ENCODE data around the gene IRF1. TPM values are rescaled to one million over a fixed set of nuclear protein-coding genes. Genes with fewer than 3 reads are reported as not detected.

The IRF1 gene
- total and polyA plus RNA-seq, 2 donors = 34.7 to 47.7 TPM

DNA sequence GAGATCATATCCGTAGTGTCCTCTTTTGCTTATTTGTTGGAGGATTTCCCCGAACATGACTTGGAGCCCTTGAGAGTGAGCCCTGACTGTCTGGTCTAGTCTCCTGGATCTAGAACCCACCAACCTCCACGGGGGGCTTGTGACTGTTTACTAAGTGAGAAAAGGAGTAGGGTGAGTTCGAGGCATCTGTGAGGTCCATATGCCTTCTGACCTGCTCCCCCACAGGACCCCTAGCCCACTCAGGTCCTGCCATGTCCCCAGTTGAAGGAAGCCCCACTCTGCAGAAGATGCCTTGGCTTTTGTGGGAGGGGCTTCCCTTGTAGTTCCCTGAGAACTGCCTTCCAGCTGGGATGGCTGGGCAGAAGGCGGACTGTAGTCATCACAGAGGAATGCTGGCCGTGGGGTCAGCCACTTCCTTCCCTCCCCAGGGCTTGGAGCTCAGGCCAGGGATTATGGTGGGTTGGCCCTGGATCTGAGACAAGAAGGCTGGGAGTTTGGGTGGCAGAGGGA is 7.0 kb upstream of the IRF1 start:
- H3K27me3 ChIP-seq (ENCODE audit: control insufficient read depth in 2 of 2, insufficient read depth in 1 of 2, low read length in 1 of 2) = no peaks in the 10 kb centered on the region
- peaks cover 0 to 2% of the 10 kb centered on the region in 2 donors for H3K9me3 ChIP-seq (ENCODE audit: control insufficient read depth in 2 of 2, insufficient read depth in 1 of 2, low read length in 1 of 2)
- no peaks in the 10 kb centered on the region for H3K36me3 ChIP-seq (ENCODE audit: control insufficient read depth in 2 of 2, insufficient read depth in 2 of 2, low read length in 1 of 2)
- 90% methylated on average over 6 of the region's 6 CpGs for WGBS
- peak in 1 of 9 donors; percentile 32 for DNase-seq (ENCODE audit: low read depth in 6 of 9, low spot score in 9 of 9)
- H3K4me3 ChIP-seq (ENCODE audit: low read length in 2 of 2) = peak overlapping the region in 1 of 2 donors; percentile 93
- H3K4me1 ChIP-seq (ENCODE audit: control insufficient read depth in 2 of 2, insufficient read depth in 2 of 2, low read length in 2 of 2) = peaks cover 6 to 79% of the 10 kb centered on the region in 2 donors
- H3K27ac ChIP-seq (ENCODE audit: low read depth in 1 of 2, low read length in 1 of 2) = peak overlapping the region; percentile 33 to 91

DNA sequence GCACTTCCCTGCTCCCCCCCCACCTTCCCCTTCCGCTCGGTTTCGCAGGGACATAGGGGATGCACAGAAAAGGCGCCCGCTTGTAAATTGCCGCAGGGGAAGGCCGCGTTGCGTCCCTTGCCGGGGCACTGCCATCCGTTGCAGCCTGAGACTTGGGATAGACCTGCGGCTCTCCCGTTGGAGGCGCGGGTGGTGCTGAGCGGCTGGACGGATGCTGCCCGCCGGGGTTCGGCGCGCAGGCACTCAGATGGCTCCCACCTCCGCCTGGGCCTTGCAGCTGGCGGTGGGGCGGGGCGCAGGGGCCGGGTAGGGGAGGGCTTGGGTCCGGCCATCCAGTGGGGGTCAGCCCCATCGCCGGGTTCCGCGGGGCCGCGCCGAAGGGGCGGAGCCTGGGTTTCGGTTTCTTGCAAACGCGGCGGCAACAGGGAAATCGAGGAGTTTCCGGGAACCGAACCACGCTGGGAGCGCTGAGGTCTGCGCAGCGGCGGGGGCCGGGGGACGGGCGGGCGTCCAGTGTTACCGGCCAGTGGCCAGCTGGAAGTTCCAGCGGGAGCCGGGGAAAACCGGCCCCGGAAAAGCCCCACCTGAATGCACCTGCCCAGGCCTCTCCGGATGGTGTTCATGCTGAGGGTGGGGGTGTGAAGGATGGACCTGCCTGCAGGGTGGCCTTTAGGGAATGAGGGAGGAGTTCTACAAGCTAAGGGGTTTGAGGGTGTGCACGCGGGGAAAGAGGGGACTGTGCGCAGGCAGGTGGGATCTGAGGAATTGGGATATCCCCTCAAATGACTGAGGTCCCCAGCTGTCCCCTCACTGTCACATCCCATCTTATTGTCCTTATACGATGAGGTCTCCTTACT is 6.3 kb upstream of the IRF1 start:
- H3K9me3 ChIP-seq (ENCODE audit: control insufficient read depth in 2 of 2, insufficient read depth in 1 of 2, low read length in 1 of 2) = peaks cover 0 to 2% of the 10 kb centered on the region in 2 donors
- no peaks in the 10 kb centered on the region for H3K27me3 ChIP-seq (ENCODE audit: control insufficient read depth in 2 of 2, insufficient read depth in 1 of 2, low read length in 1 of 2)
- H3K36me3 ChIP-seq (ENCODE audit: control insufficient read depth in 2 of 2, insufficient read depth in 2 of 2, low read length in 1 of 2) = no peaks in the 10 kb centered on the region
- peak overlapping the region; percentile 78 to 93 for H3K4me3 ChIP-seq (ENCODE audit: low read length in 2 of 2)
- peaks cover 6 to 85% of the 10 kb centered on the region in 2 donors for H3K4me1 ChIP-seq (ENCODE audit: control insufficient read depth in 2 of 2, insufficient read depth in 2 of 2, low read length in 2 of 2)
- 6% methylated on average over 62 of the region's 62 CpGs for WGBS
- H3K27ac ChIP-seq (ENCODE audit: low read depth in 1 of 2, low read length in 1 of 2) = peak overlapping the region; percentile 87 to 91
- DNase-seq (ENCODE audit: low read depth in 6 of 9, low spot score in 9 of 9) = peak in 2 of 9 donors; percentile 57 to 66

DNA sequence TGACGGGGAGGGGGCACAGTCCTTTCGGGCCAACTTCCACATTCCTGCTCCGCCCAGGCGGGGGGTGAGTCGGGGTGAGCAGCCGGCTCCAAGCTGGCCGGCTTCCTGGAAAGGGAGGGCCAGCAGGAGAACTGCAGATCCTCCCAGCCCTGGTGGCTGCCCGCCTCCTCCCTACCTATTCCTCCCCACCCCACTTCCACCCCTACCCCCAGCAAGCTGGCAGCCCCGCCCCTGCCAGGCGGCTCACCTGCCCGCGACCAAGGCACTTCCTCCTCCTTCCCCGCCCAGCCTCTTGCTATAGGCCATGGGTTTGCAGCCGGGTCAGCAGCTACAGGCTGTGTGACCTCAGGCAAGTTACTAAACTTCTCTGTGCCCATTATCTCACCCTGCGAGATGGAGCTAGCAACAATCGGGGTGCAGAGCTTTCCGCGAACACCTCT is 5.6 kb upstream of the IRF1 start:
- Histone ChIP-seq H3K27ac (ENCODE audit: low read depth in 1 of 2, low read length in 1 of 2) (peak overlapping the region; percentile 87 to 91), H3K4me1 (ENCODE audit: control insufficient read depth in 2 of 2, insufficient read depth in 2 of 2, low read length in 2 of 2) (peaks cover 10 to 87% of the 10 kb centered on the region in 2 donors), H3K4me3 (ENCODE audit: low read length in 2 of 2) (peak overlapping the region; percentile 78 to 93), H3K36me3 (ENCODE audit: control insufficient read depth in 2 of 2, insufficient read depth in 2 of 2, low read length in 1 of 2) (no peaks in the 10 kb centered on the region), H3K9me3 (ENCODE audit: control insufficient read depth in 2 of 2, insufficient read depth in 1 of 2, low read length in 1 of 2) (peaks cover 0 to 2% of the 10 kb centered on the region in 2 donors), H3K27me3 (ENCODE audit: control insufficient read depth in 2 of 2, insufficient read depth in 1 of 2, low read length in 1 of 2) (no peaks in the 10 kb centered on the region)
- peak in 6 of 9 donors; percentile 69 to 91 (median 78) for DNase-seq (ENCODE audit: low read depth in 6 of 9, low spot score in 9 of 9)
- under 1% methylated on average over 18 of the region's 18 CpGs for WGBS

DNA sequence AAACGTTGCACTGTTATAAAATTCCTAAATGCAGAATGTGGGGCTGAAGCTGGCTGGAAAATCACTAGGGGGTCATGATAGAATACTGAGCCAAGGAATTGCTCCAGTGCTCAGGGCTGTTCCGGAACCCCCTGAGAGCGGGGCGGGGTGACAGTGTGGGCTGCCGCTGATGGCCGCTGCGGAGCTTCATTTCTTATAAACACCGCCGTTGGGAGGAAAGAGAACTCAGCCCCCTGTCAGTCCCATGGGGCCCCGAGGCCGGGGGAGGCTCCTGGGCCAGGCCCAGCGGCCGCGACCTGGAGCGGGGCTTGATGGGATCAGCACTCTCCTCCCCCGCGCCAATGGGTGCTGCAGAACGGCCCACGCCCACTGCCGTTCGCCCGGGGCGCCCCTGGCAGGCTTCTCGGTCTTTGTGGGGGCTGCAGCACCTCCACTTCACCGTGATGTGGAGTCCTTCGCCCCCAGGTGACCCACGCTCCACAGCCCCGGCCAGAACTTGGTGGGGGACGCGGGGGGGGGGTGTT is 5.2 kb upstream of the IRF1 start:
- H3K27ac ChIP-seq (ENCODE audit: low read depth in 1 of 2, low read length in 1 of 2) = peak overlapping the region; percentile 87 to 91
- WGBS = 0% methylated on average over 30 of the region's 30 CpGs
- no peaks in the 10 kb centered on the region for H3K36me3 ChIP-seq (ENCODE audit: control insufficient read depth in 2 of 2, insufficient read depth in 2 of 2, low read length in 1 of 2)
- H3K4me1 ChIP-seq (ENCODE audit: control insufficient read depth in 2 of 2, insufficient read depth in 2 of 2, low read length in 2 of 2) = peaks cover 10 to 85% of the 10 kb centered on the region in 2 donors
- peak in 3 of 9 donors; percentile 57 to 75 (median 57) for DNase-seq (ENCODE audit: low read depth in 6 of 9, low spot score in 9 of 9)
- no peaks in the 10 kb centered on the region for H3K27me3 ChIP-seq (ENCODE audit: control insufficient read depth in 2 of 2, insufficient read depth in 1 of 2, low read length in 1 of 2)
- H3K9me3 ChIP-seq (ENCODE audit: control insufficient read depth in 2 of 2, insufficient read depth in 1 of 2, low read length in 1 of 2) = peaks cover 0 to 2% of the 10 kb centered on the region in 2 donors
- H3K4me3 ChIP-seq (ENCODE audit: low read length in 2 of 2) = peak overlapping the region; percentile 78 to 93

DNA sequence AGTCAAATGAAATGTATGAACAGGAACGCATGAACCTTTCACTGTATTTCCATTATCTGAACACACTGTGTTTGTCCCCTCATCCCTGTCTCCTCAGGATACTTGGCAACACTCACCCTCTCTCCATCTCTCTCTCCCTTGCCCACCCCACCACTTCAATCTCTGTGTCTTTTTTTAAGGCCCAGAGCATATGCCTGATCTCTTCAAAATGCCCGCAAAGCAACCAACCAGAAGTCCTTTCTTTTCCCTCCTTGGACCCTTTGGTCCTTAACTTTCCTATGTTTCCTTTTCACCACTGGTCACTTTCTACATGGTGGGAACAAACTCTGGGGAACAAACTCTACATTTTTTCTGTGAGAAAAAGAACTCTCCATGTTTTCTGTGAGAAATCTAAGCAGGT is 3.2 kb upstream of the IRF1 start:
- H3K4me1 ChIP-seq (ENCODE audit: control insufficient read depth in 2 of 2, insufficient read depth in 2 of 2, low read length in 2 of 2) = peaks cover 11 to 75% of the 10 kb centered on the region in 2 donors
- no peaks in the 10 kb centered on the region for H3K27me3 ChIP-seq (ENCODE audit: control insufficient read depth in 2 of 2, insufficient read depth in 1 of 2, low read length in 1 of 2)
- peaks cover 0 to 6% of the 10 kb centered on the region in 2 donors for H3K36me3 ChIP-seq (ENCODE audit: control insufficient read depth in 2 of 2, insufficient read depth in 2 of 2, low read length in 1 of 2)
- WGBS = 97% methylated on average over 2 of the region's 2 CpGs
- H3K4me3 ChIP-seq (ENCODE audit: low read length in 2 of 2) = no peak overlapping the region
- H3K9me3 ChIP-seq (ENCODE audit: control insufficient read depth in 2 of 2, insufficient read depth in 1 of 2, low read length in 1 of 2) = peaks cover 0 to 2% of the 10 kb centered on the region in 2 donors
- peak overlapping the region in 1 of 2 donors; percentile 91 for H3K27ac ChIP-seq (ENCODE audit: low read depth in 1 of 2, low read length in 1 of 2)
- no peak for DNase-seq (ENCODE audit: low read depth in 6 of 9, low spot score in 9 of 9)

DNA sequence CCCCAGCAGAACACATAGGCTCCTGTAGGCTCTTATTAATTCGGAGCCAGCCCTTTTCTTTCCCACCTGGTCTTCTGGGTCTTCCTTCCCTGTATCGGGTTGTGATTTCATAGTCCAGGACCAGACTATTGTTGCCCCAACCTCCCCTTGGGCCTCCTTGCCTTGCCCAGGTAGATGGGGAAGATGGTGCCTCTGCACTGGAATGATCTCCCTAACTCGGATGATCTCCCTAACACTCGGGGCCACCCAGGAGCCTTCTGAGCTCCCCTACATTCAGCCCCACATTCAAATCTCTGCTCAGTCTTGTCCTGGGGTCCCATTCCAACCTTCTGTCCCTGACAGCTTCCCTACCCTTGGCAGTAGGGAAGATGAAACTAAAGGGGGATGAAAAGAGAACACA is 2.7 kb upstream of the IRF1 start:
- Histone ChIP-seq H3K4me3 (ENCODE audit: low read length in 2 of 2) (no peak overlapping the region), H3K27me3 (ENCODE audit: control insufficient read depth in 2 of 2, insufficient read depth in 1 of 2, low read length in 1 of 2) (no peaks in the 10 kb centered on the region), H3K4me1 (ENCODE audit: control insufficient read depth in 2 of 2, insufficient read depth in 2 of 2, low read length in 2 of 2) (peaks cover 15 to 73% of the 10 kb centered on the region in 2 donors), H3K27ac (ENCODE audit: low read depth in 1 of 2, low read length in 1 of 2) (no peak overlapping the region), H3K9me3 (ENCODE audit: control insufficient read depth in 2 of 2, insufficient read depth in 1 of 2, low read length in 1 of 2) (peaks cover 0 to 2% of the 10 kb centered on the region in 2 donors), H3K36me3 (ENCODE audit: control insufficient read depth in 2 of 2, insufficient read depth in 2 of 2, low read length in 1 of 2) (peaks cover under 1 to 11% of the 10 kb centered on the region in 2 donors)
- no peak for DNase-seq (ENCODE audit: low read depth in 6 of 9, low spot score in 9 of 9)
- 97% methylated on average over 4 of the region's 4 CpGs for WGBS

DNA sequence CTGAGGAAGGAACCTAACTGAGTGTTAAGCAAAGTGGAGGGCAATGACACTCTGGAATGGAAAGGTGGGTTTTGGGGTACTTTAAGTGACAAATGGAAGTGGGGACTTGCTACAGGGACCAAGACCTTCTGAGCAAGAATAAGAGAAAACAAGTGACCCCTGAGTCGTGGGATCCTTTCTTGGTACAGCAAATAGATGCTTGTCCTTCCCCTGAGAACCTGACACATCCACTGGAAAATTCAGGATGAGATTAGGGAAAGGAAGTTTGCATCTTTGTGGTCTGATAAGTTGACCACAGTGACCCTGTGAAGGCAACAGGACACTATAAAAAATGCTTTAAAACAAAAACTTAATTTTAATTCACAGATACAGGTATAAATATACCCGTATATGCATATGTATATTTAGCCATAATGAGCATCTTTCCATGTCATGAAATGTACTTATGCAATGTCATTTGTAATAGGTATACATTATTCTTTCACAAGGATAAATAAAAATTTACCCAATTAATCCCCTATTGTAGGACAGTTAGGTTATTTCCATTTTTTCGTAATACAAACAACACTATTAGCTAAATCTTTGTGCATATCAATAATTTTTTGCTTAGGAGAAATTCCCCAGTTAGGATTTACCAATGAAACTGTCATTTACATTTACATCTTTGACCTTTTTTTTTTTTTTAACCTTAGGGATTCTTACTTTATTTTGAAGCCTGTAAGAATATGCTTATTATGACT is 2.0 kb upstream of the IRF1 start:
- Histone ChIP-seq H3K4me3 (ENCODE audit: low read length in 2 of 2) (no peak overlapping the region), H3K36me3 (ENCODE audit: control insufficient read depth in 2 of 2, insufficient read depth in 2 of 2, low read length in 1 of 2) (peaks cover 7 to 18% of the 10 kb centered on the region in 2 donors), H3K27ac (ENCODE audit: low read depth in 1 of 2, low read length in 1 of 2) (no peak overlapping the region), H3K4me1 (ENCODE audit: control insufficient read depth in 2 of 2, insufficient read depth in 2 of 2, low read length in 2 of 2) (peaks cover 22 to 73% of the 10 kb centered on the region in 2 donors), H3K27me3 (ENCODE audit: control insufficient read depth in 2 of 2, insufficient read depth in 1 of 2, low read length in 1 of 2) (no peaks in the 10 kb centered on the region), H3K9me3 (ENCODE audit: control insufficient read depth in 2 of 2, insufficient read depth in 1 of 2, low read length in 1 of 2) (peaks cover 0 to 2% of the 10 kb centered on the region in 2 donors)
- no peak for DNase-seq (ENCODE audit: low read depth in 6 of 9, low spot score in 9 of 9)
- 96% methylated on average over 3 of the region's 3 CpGs for WGBS

DNA sequence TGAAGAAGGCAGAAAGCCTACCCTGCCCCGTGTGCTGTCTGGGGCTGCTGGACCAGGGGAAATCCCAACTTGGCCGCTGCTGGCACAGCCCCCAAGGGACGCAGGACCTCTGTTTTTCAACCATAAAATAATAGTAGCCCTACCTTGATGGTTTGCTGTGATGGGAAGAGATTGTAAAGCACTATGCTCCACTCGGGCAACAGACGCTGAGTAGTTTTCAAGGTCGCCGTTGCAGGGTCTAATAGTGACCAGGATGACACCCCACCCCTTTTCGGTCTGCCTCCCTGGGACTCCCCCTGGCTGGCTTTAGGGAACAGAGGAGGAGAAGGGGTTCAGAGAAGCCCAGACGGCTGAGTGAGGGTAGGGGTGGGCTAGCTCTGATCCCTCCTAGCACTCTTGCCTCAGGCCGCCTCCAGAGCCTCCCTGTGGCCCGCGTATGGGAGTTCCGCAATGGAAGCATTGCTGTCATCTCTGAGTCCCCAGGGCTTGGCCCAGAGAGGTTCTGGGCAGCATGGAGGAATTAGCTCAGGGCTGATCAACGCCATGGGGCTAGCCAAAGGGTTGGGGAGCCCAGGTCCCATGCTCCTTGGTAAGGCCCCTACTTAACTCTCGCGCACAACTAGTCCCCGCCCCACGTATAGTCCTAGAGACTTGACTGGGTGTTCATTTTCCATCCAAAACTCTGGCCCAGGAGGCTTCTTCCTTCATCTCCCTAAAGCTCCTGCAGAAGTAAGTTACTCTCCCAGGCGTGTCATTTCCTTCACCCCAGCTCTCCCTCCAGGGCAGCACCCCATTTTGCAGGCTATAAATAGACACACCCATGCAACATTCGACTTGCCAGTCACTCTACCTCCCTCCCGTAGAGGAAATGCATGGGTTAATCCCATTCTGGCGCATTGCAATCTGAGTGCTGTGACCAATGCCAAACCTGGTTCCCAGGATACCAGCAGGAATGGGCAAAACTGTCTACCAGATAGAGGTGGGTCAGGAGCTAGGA is 1.1 kb upstream of the IRF1 start:
- DNase-seq (ENCODE audit: low read depth in 6 of 9, low spot score in 9 of 9) = no peak

More for the DNA sequence above, 1.1 kb upstream of the IRF1 start:
- Histone ChIP-seq H3K4me1 (ENCODE audit: control insufficient read depth in 2 of 2, insufficient read depth in 2 of 2, low read length in 2 of 2) (peaks cover 28 to 74% of the 10 kb centered on the region in 2 donors), H3K9me3 (ENCODE audit: control insufficient read depth in 2 of 2, insufficient read depth in 1 of 2, low read length in 1 of 2) (peaks cover 0 to 2% of the 10 kb centered on the region in 2 donors), H3K36me3 (ENCODE audit: control insufficient read depth in 2 of 2, insufficient read depth in 2 of 2, low read length in 1 of 2) (peaks cover 16 to 27% of the 10 kb centered on the region in 2 donors), H3K4me3 (ENCODE audit: low read length in 2 of 2) (peak overlapping the region; percentile 53 to 89), H3K27ac (ENCODE audit: low read depth in 1 of 2, low read length in 1 of 2) (peak overlapping the region; percentile 85 to 98), H3K27me3 (ENCODE audit: control insufficient read depth in 2 of 2, insufficient read depth in 1 of 2, low read length in 1 of 2) (no peaks in the 10 kb centered on the region)
- WGBS = 78% methylated on average over 22 of the region's 22 CpGs

Data from thymus (tissue), 11 donors.